MM.1S (cell line): ENCODE data around the gene SH2D7.

Source experiments
- DNase-seq: peaks from one replicate; pipeline ENCODE4 v3.0.0-alpha.2; 2015
- H2AFZ ChIP-seq: fragments of 300-600 bp; sonication (generic); 2 replicates; pipeline ENCODE4 v1.6.0; 2016; ENCODE audit warnings: antibody characterized with exemption, low read length
- H3F3A ChIP-seq: fragments of 300-600 bp; sonication (generic); 2 replicates; pipeline ENCODE4 v1.6.1; 2016; ENCODE audit warnings: mild to moderate bottlenecking, antibody characterized with exemption, low read length, moderate library complexity, mixed read lengths; ENCODE audit not compliant: insufficient read depth
- H3K27ac ChIP-seq: fragments of 300-600 bp; sonication (generic); 2 replicates; pipeline ENCODE4 v1.5.1; 2016; ENCODE audit warnings: mild to moderate bottlenecking, low read length
- H3K27me3 ChIP-seq: fragments of 300-600 bp; sonication (generic); replicated peaks from 2 replicates; pipeline ENCODE4 v1.6.0; 2016; ENCODE audit warnings: low read length; ENCODE audit not compliant: insufficient read depth
- H3K36me3 ChIP-seq: fragments of 300-600 bp; sonication (generic); replicated peaks from 2 replicates; pipeline ENCODE4 v1.6.1; 2016; ENCODE audit warnings: mild to moderate bottlenecking, low read length, mixed read lengths; ENCODE audit not compliant: insufficient read depth
- H3K4me1 ChIP-seq: fragments of 300-600 bp; sonication (generic); 2 replicates; pipeline ENCODE4 v1.6.1; 2016; ENCODE audit warnings: low read length, mixed read lengths
- H3K4me2 ChIP-seq: fragments of 300-600 bp; sonication (generic); 2 replicates; pipeline ENCODE4 v1.6.0; 2016; ENCODE audit warnings: low read depth, low read length
- H3K4me3 ChIP-seq: fragments of 300-600 bp; sonication (generic); 2 replicates; pipeline ENCODE4 v1.5.1; 2016; ENCODE audit warnings: low read length, mixed read lengths
- H3K79me2 ChIP-seq: fragments of 300-600 bp; sonication (generic); 2 replicates; pipeline ENCODE4 v1.6.1; 2016; ENCODE audit warnings: mixed run types, low read length, mixed read lengths
- H3K9ac ChIP-seq: fragments of 300-600 bp; sonication (generic); 2 replicates; pipeline ENCODE4 v1.6.1; 2016; ENCODE audit warnings: low read length, mixed read lengths
- H3K9me2 ChIP-seq: fragments of 300-600 bp; sonication (generic); replicated peaks from 2 replicates; pipeline ENCODE4 v1.6.1; 2016; ENCODE audit warnings: mild to moderate bottlenecking, low read length, mixed read lengths; ENCODE audit not compliant: insufficient read depth
- H3K9me3 ChIP-seq: fragments of 300-600 bp; sonication (generic); replicated peaks from 2 replicates; pipeline ENCODE4 v1.6.1; 2016; ENCODE audit warnings: mild to moderate bottlenecking, low read length, mixed read lengths; ENCODE audit not compliant: insufficient read depth
- H4K20me1 ChIP-seq: fragments of 300-600 bp; sonication (generic); 2 replicates; pipeline ENCODE4 v1.6.1; 2016; ENCODE audit warnings: mild to moderate bottlenecking, low read length, moderate library complexity, mixed read lengths; ENCODE audit not compliant: insufficient read depth
- CTCF ChIP-seq: fragments of 300-600 bp; sonication (generic); IDR thresholded peaks from 2 replicates; pipeline ENCODE4 v1.5.1; 2016; ENCODE audit warnings: antibody characterized with exemption, low read length, mixed read lengths
- EZH2 ChIP-seq: fragments of 300-600 bp; sonication (generic); optimal IDR thresholded peaks from 2 replicates; pipeline ENCODE3; 2017; ENCODE audit warnings: low read depth, mild to moderate bottlenecking, antibody characterized with exemption, low read length, mixed read lengths
- EZH2phosphoT487 ChIP-seq: fragments of 300-600 bp; sonication (generic); IDR thresholded peaks from 2 replicates; pipeline ENCODE4 v1.6.1; 2018; ENCODE audit warnings: antibody characterized with exemption, low read length

Gene SH2D7

DNA sequence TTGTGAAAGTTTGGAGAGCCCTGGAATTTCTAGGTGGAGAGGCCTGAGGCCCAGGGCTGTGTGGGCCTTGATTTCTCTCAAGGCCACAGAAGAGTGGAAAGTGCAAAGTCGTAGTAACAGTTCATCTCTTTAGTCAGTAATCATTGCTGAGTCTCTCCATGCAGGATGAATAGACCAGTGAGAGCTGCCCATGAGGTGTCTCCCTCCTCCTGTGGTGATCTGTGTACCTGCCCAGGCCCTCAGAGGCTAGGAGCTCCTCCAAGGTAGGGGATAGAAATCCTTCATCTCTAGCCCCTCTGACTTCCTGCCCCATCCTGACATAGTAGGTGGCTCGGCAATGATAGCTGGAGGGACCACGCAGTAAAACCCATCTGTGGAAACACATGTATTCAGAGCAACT lies 50.0 kb downstream of the SH2D7 start:
- no peak for DNase-seq
- no peaks in the 10 kb centered on the region for H3K4me1 ChIP-seq
- no peak overlapping the region for H3K9ac ChIP-seq
- H3K27me3 ChIP-seq = no peaks in the 10 kb centered on the region
- TF ChIP-seq CTCF (no peak), EZH2 (no peak), EZH2phosphoT487 (no peak)
- H3K4me3 ChIP-seq = no peak overlapping the region
- no peak overlapping the region for H2AFZ ChIP-seq
- H3K36me3 ChIP-seq = no peaks in the 10 kb centered on the region
- no peaks in the 10 kb centered on the region for H3K9me3 ChIP-seq
- no peaks in the 10 kb centered on the region for H4K20me1 ChIP-seq
- H3K9me2 ChIP-seq = no peaks in the 10 kb centered on the region
- no peak overlapping the region for H3K27ac ChIP-seq
- H3K4me2 ChIP-seq = no peak overlapping the region
- H3F3A ChIP-seq = no peaks in the 10 kb centered on the region
- H3K79me2 ChIP-seq = no peaks in the 10 kb centered on the region

DNA sequence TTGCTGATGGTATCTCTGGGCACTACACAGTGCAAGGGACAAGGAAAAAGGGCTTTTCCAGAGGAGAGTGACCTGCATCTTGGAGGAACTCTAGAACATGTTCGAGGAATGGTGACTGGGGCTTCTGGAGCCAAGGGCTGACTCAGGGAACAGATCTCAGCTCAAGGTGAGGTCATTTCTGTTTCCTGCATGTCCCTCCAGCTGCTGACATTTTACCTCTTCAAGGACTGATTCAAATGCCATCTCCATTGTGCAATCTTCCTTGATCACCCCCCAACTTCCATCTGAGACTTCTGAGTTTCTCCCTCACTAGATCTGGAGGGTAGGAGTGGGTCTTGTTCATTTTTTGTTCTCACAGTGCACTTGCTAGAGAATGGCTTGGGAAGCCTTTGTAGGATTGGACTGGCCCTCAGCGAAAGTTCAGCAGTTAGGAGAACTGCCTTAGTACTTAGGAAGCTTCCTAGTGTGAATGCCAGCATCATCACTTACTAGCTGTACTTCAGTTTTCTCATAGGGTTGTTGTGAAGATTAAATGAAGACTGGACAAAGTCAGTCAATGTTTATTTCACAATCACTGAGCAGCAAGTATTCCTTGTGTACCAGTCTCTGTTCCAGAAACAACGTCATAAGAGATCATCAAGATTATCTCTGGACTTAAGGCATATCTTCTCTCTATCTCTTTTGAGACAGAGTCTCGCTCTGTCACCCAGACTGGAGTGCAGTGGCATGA lies 54.2 kb downstream of the SH2D7 start:
- Histone ChIP-seq H3K4me1 (peaks cover 11% of the 10 kb centered on the region), H3K9ac (no peak overlapping the region), H3K79me2 (peaks cover 24% of the 10 kb centered on the region), H4K20me1 (no peaks in the 10 kb centered on the region), H3K36me3 (0 out of 2 replicates have a peak, but pooled peaks cover 5% of the 10 kb centered on the region), H2AFZ (no peak overlapping the region), H3K27me3 (no peaks in the 10 kb centered on the region), H3F3A (no peaks in the 10 kb centered on the region), H3K27ac (no peak overlapping the region), H3K4me3 (no peak overlapping the region), H3K4me2 (no peak overlapping the region), H3K9me2 (no peaks in the 10 kb centered on the region), H3K9me3 (no peaks in the 10 kb centered on the region)
- TF ChIP-seq CTCF (no peak), EZH2 (no peak), EZH2phosphoT487 (no peak)
- no peak for DNase-seq

DNA sequence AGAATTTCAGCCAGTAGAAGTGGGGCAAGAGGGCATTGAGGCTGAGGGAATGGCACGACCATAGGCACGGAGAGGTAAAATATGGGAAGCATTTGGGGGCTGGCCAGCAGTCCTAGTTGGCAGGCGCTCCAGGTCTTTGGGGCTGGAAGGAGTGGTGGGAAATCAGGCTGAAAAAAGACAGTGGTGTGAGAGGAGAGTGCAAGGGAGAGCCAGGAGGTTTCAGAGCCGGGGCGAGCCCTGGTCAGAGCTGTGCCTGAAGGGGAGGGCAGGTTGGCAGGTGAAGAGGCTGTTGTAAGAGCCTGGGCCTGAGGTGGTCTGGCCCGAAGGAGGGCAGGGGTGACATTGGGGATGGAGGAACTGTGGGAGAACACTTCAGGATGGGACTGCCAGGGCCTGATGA lies 55.2 kb downstream of the SH2D7 start:
- 0 out of 2 replicates have a peak, but pooled peaks cover 5% of the 10 kb centered on the region for H3K36me3 ChIP-seq
- peaks cover 11% of the 10 kb centered on the region for H3K4me1 ChIP-seq
- H3K9ac ChIP-seq = no peak overlapping the region
- H3K27ac ChIP-seq = no peak overlapping the region
- no peaks in the 10 kb centered on the region for H3K9me2 ChIP-seq
- H3K9me3 ChIP-seq = no peaks in the 10 kb centered on the region
- TF ChIP-seq EZH2 = no peak
- TF ChIP-seq CTCF = no peak
- TF ChIP-seq EZH2phosphoT487 = no peak
- no peak for DNase-seq
- H3F3A ChIP-seq = no peaks in the 10 kb centered on the region
- H3K27me3 ChIP-seq = no peaks in the 10 kb centered on the region
- no peaks in the 10 kb centered on the region for H4K20me1 ChIP-seq
- peaks cover 31% of the 10 kb centered on the region for H3K79me2 ChIP-seq
- H3K4me2 ChIP-seq = no peak overlapping the region
- no peak overlapping the region for H3K4me3 ChIP-seq
- no peak overlapping the region for H2AFZ ChIP-seq
